Measurements from ENCODE around the gene NINL.

Gene NINL

GRCh38 chr20:25605148-25605547 is 19.8 kb upstream of the NINL start:
- TF ChIP-seq RAD21 (IDR thresholded peaks at IDR 0.05; ENCODE audit: low read depth) (no peak), CEBPB (IDR thresholded peaks at IDR 0.05) (no peak), MAX (IDR thresholded peaks at IDR 0.05) (no peak), NFIC (IDR thresholded peaks at IDR 0.05) (no peak), CREB1 (IDR thresholded peaks at IDR 0.05; ENCODE audit: low read depth) (no peak), EGR1 (IDR thresholded peaks at IDR 0.05) (no peak), TAF1 (IDR thresholded peaks at IDR 0.05; ENCODE audit: low read depth) (no peak), FOXM1 (IDR thresholded peaks at IDR 0.05; ENCODE audit: borderline replicate concordance, low read depth) (no peak), TCF12 (IDR thresholded peaks at IDR 0.05; ENCODE audit: low read depth) (no peak), YY1 (IDR thresholded peaks at IDR 0.05; ENCODE audit: low read depth) (no peak), USF1 (IDR thresholded peaks at IDR 0.05) (no peak), EP300 (IDR thresholded peaks at IDR 0.05; ENCODE audit: borderline replicate concordance) (no peak), ZBTB7A (IDR thresholded peaks at IDR 0.05; ENCODE audit: low read depth) (no peak), REST (IDR thresholded peaks at IDR 0.05; ENCODE audit: low read depth) (no peak), TEAD4 (IDR thresholded peaks at IDR 0.05) (no peak)

GRCh38 chr20:25604611-25605010 is 19.3 kb upstream of the NINL start:
- TF ChIP-seq NFIC (IDR thresholded peaks at IDR 0.05) (no peak), YY1 (IDR thresholded peaks at IDR 0.05; ENCODE audit: low read depth) (no peak), TCF12 (IDR thresholded peaks at IDR 0.05; ENCODE audit: low read depth) (no peak)

GRCh38 chr20:25601659-25602058 is 16.3 kb upstream of the NINL start:
- no peak for TF ChIP-seq EGR1 (IDR thresholded peaks at IDR 0.05)
- TF ChIP-seq CEBPB (IDR thresholded peaks at IDR 0.05): no peak
- no peak for TF ChIP-seq USF1 (IDR thresholded peaks at IDR 0.05)
- TF ChIP-seq TCF12 (IDR thresholded peaks at IDR 0.05; ENCODE audit: low read depth): no peak
- no peak for TF ChIP-seq EP300 (IDR thresholded peaks at IDR 0.05; ENCODE audit: borderline replicate concordance)
- no peak for TF ChIP-seq NFIC (IDR thresholded peaks at IDR 0.05)
- no peak for TF ChIP-seq TAF1 (IDR thresholded peaks at IDR 0.05; ENCODE audit: low read depth)
- no peak for TF ChIP-seq ZBTB7A (IDR thresholded peaks at IDR 0.05; ENCODE audit: low read depth)
- TF ChIP-seq YY1 (IDR thresholded peaks at IDR 0.05; ENCODE audit: low read depth): no peak
- TF ChIP-seq RAD21 (IDR thresholded peaks at IDR 0.05; ENCODE audit: low read depth): no peak
- TF ChIP-seq FOXM1 (IDR thresholded peaks at IDR 0.05; ENCODE audit: borderline replicate concordance, low read depth): no peak
- TF ChIP-seq CREB1 (IDR thresholded peaks at IDR 0.05; ENCODE audit: low read depth): no peak

GRCh38 chr20:25600632-25601031 is 15.3 kb upstream of the NINL start:
- TF ChIP-seq NFIC (IDR thresholded peaks at IDR 0.05): no peak
- no peak for TF ChIP-seq MAX (IDR thresholded peaks at IDR 0.05)
- TF ChIP-seq TCF12 (IDR thresholded peaks at IDR 0.05; ENCODE audit: low read depth): no peak
- no peak for TF ChIP-seq EP300 (IDR thresholded peaks at IDR 0.05; ENCODE audit: borderline replicate concordance)
- no peak for TF ChIP-seq CEBPB (IDR thresholded peaks at IDR 0.05)
- TF ChIP-seq TAF1 (IDR thresholded peaks at IDR 0.05; ENCODE audit: low read depth): no peak
- no peak for TF ChIP-seq USF1 (IDR thresholded peaks at IDR 0.05)
- no peak for TF ChIP-seq REST (IDR thresholded peaks at IDR 0.05; ENCODE audit: low read depth)
- TF ChIP-seq ZBTB7A (IDR thresholded peaks at IDR 0.05; ENCODE audit: low read depth): no peak
- TF ChIP-seq TEAD4 (IDR thresholded peaks at IDR 0.05): no peak

GRCh38 chr20:25592135-25592852 is 7.0 kb upstream of the NINL start:
- TF ChIP-seq CEBPB (IDR thresholded peaks at IDR 0.05): no peak
- no peak for TF ChIP-seq RAD21 (IDR thresholded peaks at IDR 0.05; ENCODE audit: low read depth)
- TF ChIP-seq EP300 (IDR thresholded peaks at IDR 0.05; ENCODE audit: borderline replicate concordance): no peak
- TF ChIP-seq YY1 (IDR thresholded peaks at IDR 0.05; ENCODE audit: low read depth): no peak
- no peak for TF ChIP-seq TAF1 (IDR thresholded peaks at IDR 0.05; ENCODE audit: low read depth)
- no peak for TF ChIP-seq FOXM1 (IDR thresholded peaks at IDR 0.05; ENCODE audit: borderline replicate concordance, low read depth)
- no peak for TF ChIP-seq TEAD4 (IDR thresholded peaks at IDR 0.05)
- no peak for TF ChIP-seq USF1 (IDR thresholded peaks at IDR 0.05)
- TF ChIP-seq CREB1 (IDR thresholded peaks at IDR 0.05; ENCODE audit: low read depth): no peak
- TF ChIP-seq NFIC (IDR thresholded peaks at IDR 0.05): no peak
- no peak for TF ChIP-seq TCF12 (IDR thresholded peaks at IDR 0.05; ENCODE audit: low read depth)
- no peak for TF ChIP-seq REST (IDR thresholded peaks at IDR 0.05; ENCODE audit: low read depth)
- TF ChIP-seq ZBTB7A (IDR thresholded peaks at IDR 0.05; ENCODE audit: low read depth): no peak
- no peak for TF ChIP-seq EGR1 (IDR thresholded peaks at IDR 0.05)
- TF ChIP-seq MAX (IDR thresholded peaks at IDR 0.05): no peak

All from Ishikawa (cell line).